A549 (cell line): ENCODE measurements around the gene SPSB4. TPM values are rescaled to one million over a fixed set of nuclear protein-coding genes. Genes with fewer than 3 reads are reported as not detected.

Experiments used
- ATAC-seq, 2 experiments: fragments of 200-7000 bp in 1 of 2; fragments of >200 bp in 1 of 2; cut with Nextera tagmentation in 1 of 2; cut with Tn5 transposase in 1 of 2; 3 replicates each; pipeline versions ENCODE4 v1.8.0 to v1.9.1; 2018 to 2020; ENCODE audit warnings: mild to moderate bottlenecking in 1 of 2, moderate library complexity in 1 of 2
- CTCF ChIA-PET: fragments of 300-600 bp; sonication (Branson Sonifier 250); formaldehyde crosslinking; extraction: SDS; loops from one replicate; lab custom pipeline; 2021; ENCODE audit warnings: antibody characterized with exemption, inconsistent platforms; lab: Yijun Ruan, JAX
- POLR2A ChIA-PET: fragments of 350-600 bp; formaldehyde crosslinking; extraction: SDS; loops from one replicate; lab custom pipeline; 2021; ENCODE audit warnings: antibody characterized with exemption, inconsistent platforms; lab: Yijun Ruan, JAX
- DNase-seq, 2 experiments: peaks; one replicate each; pipeline versions ENCODE4 v3.0.0 to v3.0.0-alpha.2; 2011 to 2016; ENCODE audit warnings: low read depth in 1 of 2, low spot score in 1 of 2
- FAIRE-seq: peaks from 2 replicates; lab custom pipeline; 2011; peaks lifted over from hg19 to GRCh38; lab: Jason Lieb, UNC
- H3K27ac ChIP-seq, 2 experiments: fragments of >200 bp; sonication (Bioruptor Twin); formaldehyde crosslinking; 3 replicates each; pipeline ENCODE4 v1.5.1; 2016 to 2017
- H3K4me1 ChIP-seq: fragments of >200 bp; sonication (Bioruptor Twin); formaldehyde crosslinking; 3 replicates; pipeline ENCODE4 v1.6.1; 2016
- H3K4me2 ChIP-seq: fragments of >200 bp; sonication (Bioruptor Twin); formaldehyde crosslinking; 3 replicates; pipeline ENCODE4 v1.6.1; 2016
- H3K4me3 ChIP-seq: fragments of >200 bp; sonication (Bioruptor Twin); formaldehyde crosslinking; 3 replicates; pipeline ENCODE4 v1.5.1; 2016
- H3K9me3 ChIP-seq: fragments of >200 bp; sonication (Bioruptor Twin); formaldehyde crosslinking; 3 replicates; pipeline ENCODE4 v1.6.1; 2016
- CHD2 ChIP-seq: fragments of 150-350 bp; IDR thresholded peaks from 2 replicates; pipeline ENCODE4 v1.6.1; 2014; ENCODE audit warnings: low read length; ENCODE audit not compliant: partially characterized antibody
- E2F6 ChIP-seq: IDR thresholded peaks from 2 replicates; pipeline ENCODE4 v1.6.1; 2012; ENCODE audit warnings: low read depth, borderline replicate concordance
- ELK1 ChIP-seq: fragments of 150-350 bp; IDR thresholded peaks from 2 replicates; pipeline ENCODE4 v1.6.1; 2014; ENCODE audit warnings: low read depth, mild to moderate bottlenecking, low read length
- FOXS1 ChIP-seq: fragments of 250-450 bp; sonication (Bioruptor Pico); IDR thresholded peaks from 2 replicates; pipeline ENCODE4 v1.5.0; 2020; ENCODE audit warnings: mild to moderate bottlenecking, moderate library complexity
- GATA3 ChIP-seq: IDR thresholded peaks from 2 replicates; pipeline ENCODE4 v1.6.1; 2012; ENCODE audit warnings: borderline replicate concordance
- HDAC2 ChIP-seq: fragments of 200-600 bp; sonication (generic); IDR thresholded peaks from 2 replicates; pipeline ENCODE4 v1.6.1; 2016
- HMGXB4 ChIP-seq: fragments of 250-450 bp; sonication (Bioruptor Pico); IDR thresholded peaks from 2 replicates; pipeline ENCODE4 v1.5.0; 2021; ENCODE audit warnings: mild to moderate bottlenecking, moderate library complexity, borderline replicate concordance
- HOXA7 ChIP-seq: fragments of 250-450 bp; sonication (Bioruptor Pico); IDR thresholded peaks from 2 replicates; pipeline ENCODE4 v1.5.0; 2020; ENCODE audit warnings: mild to moderate bottlenecking, moderate library complexity
- HOXB13 ChIP-seq: fragments of 250-450 bp; sonication (Bioruptor Pico); IDR thresholded peaks from 2 replicates; pipeline ENCODE4 v1.5.0; 2020; ENCODE audit warnings: low read depth, mild to moderate bottlenecking, moderate library complexity
- HOXB5 ChIP-seq: fragments of 250-450 bp; sonication (Bioruptor Pico); IDR thresholded peaks from 2 replicates; pipeline ENCODE4 v1.5.0; 2020; ENCODE audit warnings: mild to moderate bottlenecking, moderate library complexity
- KDM1A ChIP-seq: fragments of 200-600 bp; sonication (generic); IDR thresholded peaks from 2 replicates; pipeline ENCODE4 v1.6.1; 2016; ENCODE audit warnings: low read depth, mild to moderate bottlenecking
- MAFK ChIP-seq: fragments of 450-650 bp; IDR thresholded peaks from 2 replicates; pipeline ENCODE4 v1.6.1; 2014; ENCODE audit not compliant: partially characterized antibody
- MAZ ChIP-seq: fragments of 150-350 bp; IDR thresholded peaks from 2 replicates; pipeline ENCODE4 v1.6.1; 2014; ENCODE audit warnings: antibody characterized with exemption, low read depth, low read length, borderline replicate concordance
- NR3C1 ChIP-seq: fragments of >200 bp; sonication (Bioruptor Twin); formaldehyde crosslinking; IDR thresholded peaks from 3 replicates; pipeline ENCODE4 v1.6.1; 2017
- POLR2AphosphoS2 ChIP-seq: conservative IDR thresholded peaks from 2 replicates; pipeline ENCODE4 v1.6.1; 2012; ENCODE audit warnings: low read length, improper control_type of control experiment, inconsistent platforms
- RAD21 ChIP-seq, 2 experiments: fragments of >200 bp in 1 of 2; sonication (Bioruptor Twin) in 1 of 2; formaldehyde crosslinking in 1 of 2; IDR thresholded peaks in 1 of 2; conservative IDR thresholded peaks in 1 of 2; 2 replicates in 1 of 2; 3 replicates in 1 of 2; pipeline ENCODE4 v1.6.1; 2012 to 2018; ENCODE audit warnings: inconsistent platforms in 1 of 2
- RARB ChIP-seq: fragments of 250-450 bp; sonication (Bioruptor Pico); IDR thresholded peaks from 2 replicates; pipeline ENCODE4 v1.8.0; 2021; ENCODE audit warnings: mild to moderate bottlenecking, moderate library complexity
- RNF2 ChIP-seq: fragments of 200-600 bp; sonication (generic); IDR thresholded peaks from 2 replicates; pipeline ENCODE4 v1.6.1; 2016; ENCODE audit warnings: low read depth, mild to moderate bottlenecking, antibody characterized with exemption, moderate library complexity, borderline replicate concordance
- SREBF2 ChIP-seq: fragments of 450-650 bp; IDR thresholded peaks from 2 replicates; pipeline ENCODE4 v1.6.1; 2014; ENCODE audit warnings: mild to moderate bottlenecking, moderate library complexity
- TFCP2L1 ChIP-seq: fragments of 250-450 bp; sonication (Bioruptor Pico); IDR thresholded peaks from 2 replicates; pipeline ENCODE4 v1.5.0; 2021; ENCODE audit warnings: mild to moderate bottlenecking
- USF2 ChIP-seq: fragments of 450-650 bp; IDR thresholded peaks from 2 replicates; pipeline ENCODE4 v1.6.1; 2014; ENCODE audit warnings: antibody characterized with exemption
- ZNF302 ChIP-seq: fragments of 250-450 bp; sonication (Bioruptor Pico); IDR thresholded peaks from 2 replicates; pipeline ENCODE4 v1.9.0; 2021; ENCODE audit warnings: inconsistent platforms, mild to moderate bottlenecking, moderate library complexity
- WGBS: methylation state at CpG from one replicate; pipeline ENCODE4 v1.1.6; 2017; ENCODE audit errors: missing lambda C conversion rate; 5-methylcytosine and 5-hydroxymethylcytosine counted together
- polyA plus RNA-seq, 4 experiments: library from polyadenylated mRNA; depleted of rRNA in 3 of 4; stranded (reverse); fragments of >200 nt; fragmentation: RNase III in 1 of 4; extraction: RNeasy Plus Mini Kit Qiagen cat#74134 plus additional on column Dnase treatment in 1 of 4; gene quantifications; 2 replicates in 3 of 4; 3 replicates in 1 of 4; pipeline ENCODE4 v1.2.3, GENCODE V29; 2011 to 2017

SPSB4 gene
- polyA plus RNA-seq, 2 of the 4 experiments (the other 2 are of a cell fraction): 0.03 to 0.04 TPM

GRCh38 chr3:141072950-141073349 is 21.8 kb downstream of the SPSB4 start:
- no peak for TF ChIP-seq HMGXB4 (CRISPR knock-in tag)
- no peak for TF ChIP-seq ELK1
- TF ChIP-seq E2F6: no peak
- no peak for TF ChIP-seq HOXB5 (CRISPR knock-in tag)
- no peak for TF ChIP-seq TFCP2L1
- no peak for TF ChIP-seq MAFK
- TF ChIP-seq RARB (CRISPR knock-in tag): no peak
- TF ChIP-seq HDAC2: no peak
- no peak for TF ChIP-seq HOXB13 (CRISPR knock-in tag)
- no peak for TF ChIP-seq KDM1A
- no peak for TF ChIP-seq RAD21 (conservative IDR thresholded peaks at IDR 0.05 in 1 of 2, IDR thresholded peaks at IDR 0.05 in 1 of 2)
- no peak for TF ChIP-seq FOXS1 (CRISPR knock-in tag)
- no peak for TF ChIP-seq RNF2
- TF ChIP-seq HOXA7 (CRISPR knock-in tag): no peak
- TF ChIP-seq CHD2: no peak
- TF ChIP-seq NR3C1: no peak
- 89% methylated on average over 5 of the region's 5 CpGs for WGBS
- ATAC-seq (no peak), FAIRE-seq (no peak), DNase-seq (no peak)
- H3K9me3 ChIP-seq: no peaks in the 10 kb centered on the region
- ChIA-PET POLR2A (no interaction called here), CTCF (interaction anchor here (0.7 kb wide), 1 partner anchor 42 kb away, joined by 3 read pairs; no protein-coding TSS in a partner anchor)
- H3K4me2 ChIP-seq: no peak overlapping the region
- no peak overlapping the region for H3K27ac ChIP-seq
- no peaks in the 10 kb centered on the region for H3K4me1 ChIP-seq
- no peak overlapping the region for H3K4me3 ChIP-seq

- Histone ChIP-seq H3K4me3 (no peak overlapping the region), H3K4me2 (no peak overlapping the region), H3K9me3 (no peaks in the 10 kb centered on the region), H3K4me1 (no peaks in the 10 kb centered on the region), H3K27ac (no peak overlapping the region)
- ChIA-PET CTCF (no interaction called here), POLR2A (no interaction called here)
- DNase-seq: no peak
- WGBS: 19% methylated on average over 2 of the region's 2 CpGs
- no peak for TF ChIP-seq HMGXB4 (CRISPR knock-in tag)
- no peak for TF ChIP-seq ZNF302 (CRISPR knock-in tag)
- no peak for TF ChIP-seq HDAC2
- TF ChIP-seq POLR2AphosphoS2: no peak
- no peak for TF ChIP-seq RNF2
- TF ChIP-seq GATA3: no peak
- no peak for TF ChIP-seq MAZ
- no peak for TF ChIP-seq SREBF2
- no peak for TF ChIP-seq USF2
- no peak for ATAC-seq
- no peak for FAIRE-seq
Observed at GRCh38 chr3:141073580-141073979, 22.4 kb downstream of the SPSB4 start.
